22Rv1 (cell line): Measurements from ENCODE around the gene NRIP3.

Experiments used
- H3K27ac ChIP-seq: fragments of 450-650 bp; 2 replicates; pipeline ENCODE4 v1.5.1; 2017
- ZFX ChIP-seq: fragments of 450-650 bp; IDR thresholded peaks from 2 replicates; pipeline ENCODE4 v1.6.1; 2017; ENCODE audit warnings: antibody characterized with exemption, borderline replicate concordance
- TF ChIP-seq, protein P1 (sequence below): fragments of 450-650 bp; IDR thresholded peaks from 2 replicates; pipeline ENCODE4 v1.5.1; 2017; ENCODE audit warnings: mild to moderate bottlenecking

The NRIP3 gene

DNA sequence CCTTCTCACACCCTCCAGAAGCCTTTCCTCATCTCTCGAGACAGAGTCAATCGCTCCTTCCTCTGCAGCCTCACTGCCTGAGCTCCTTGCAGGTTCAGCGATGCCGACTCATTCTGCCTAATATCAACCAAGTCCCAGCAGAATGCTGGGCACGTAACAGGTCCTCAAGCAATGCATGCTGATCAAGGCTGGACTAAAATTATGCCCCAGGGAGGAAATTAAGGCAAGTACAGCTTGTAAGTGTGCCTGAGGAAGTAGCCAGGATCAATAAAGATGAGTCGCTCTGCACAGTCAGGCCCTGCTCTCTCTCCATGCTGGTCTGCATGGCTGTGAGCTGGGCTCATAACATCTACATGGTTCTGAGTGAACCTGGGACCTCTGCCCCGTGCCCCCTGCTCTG, 25.6 kb upstream of the NRIP3 start:
- no peak for TF ChIP-seq ZFX
- TF ChIP-seq, protein P1, sequence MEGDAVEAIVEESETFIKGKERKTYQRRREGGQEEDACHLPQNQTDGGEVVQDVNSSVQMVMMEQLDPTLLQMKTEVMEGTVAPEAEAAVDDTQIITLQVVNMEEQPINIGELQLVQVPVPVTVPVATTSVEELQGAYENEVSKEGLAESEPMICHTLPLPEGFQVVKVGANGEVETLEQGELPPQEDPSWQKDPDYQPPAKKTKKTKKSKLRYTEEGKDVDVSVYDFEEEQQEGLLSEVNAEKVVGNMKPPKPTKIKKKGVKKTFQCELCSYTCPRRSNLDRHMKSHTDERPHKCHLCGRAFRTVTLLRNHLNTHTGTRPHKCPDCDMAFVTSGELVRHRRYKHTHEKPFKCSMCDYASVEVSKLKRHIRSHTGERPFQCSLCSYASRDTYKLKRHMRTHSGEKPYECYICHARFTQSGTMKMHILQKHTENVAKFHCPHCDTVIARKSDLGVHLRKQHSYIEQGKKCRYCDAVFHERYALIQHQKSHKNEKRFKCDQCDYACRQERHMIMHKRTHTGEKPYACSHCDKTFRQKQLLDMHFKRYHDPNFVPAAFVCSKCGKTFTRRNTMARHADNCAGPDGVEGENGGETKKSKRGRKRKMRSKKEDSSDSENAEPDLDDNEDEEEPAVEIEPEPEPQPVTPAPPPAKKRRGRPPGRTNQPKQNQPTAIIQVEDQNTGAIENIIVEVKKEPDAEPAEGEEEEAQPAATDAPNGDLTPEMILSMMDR = no peak

DNA sequence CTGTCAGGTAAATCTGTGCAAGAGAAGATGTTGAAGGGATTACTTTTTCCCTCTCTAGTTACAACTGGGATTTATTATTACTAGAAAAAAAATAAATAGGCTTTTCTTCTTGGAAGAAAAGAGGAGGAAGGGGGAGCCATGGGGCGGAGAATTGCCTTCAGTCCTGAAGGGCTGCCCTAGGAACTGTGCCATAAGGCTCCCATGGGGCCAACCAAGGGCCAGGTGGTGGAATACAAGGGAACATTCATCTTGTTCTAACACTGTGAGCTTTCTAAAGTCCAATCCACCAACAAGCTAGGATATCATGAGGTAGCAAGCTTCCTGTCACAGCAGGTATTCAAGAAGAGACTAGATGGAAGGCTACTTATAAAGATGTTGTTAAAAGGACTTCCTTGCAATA, 24.8 kb upstream of the NRIP3 start:
- no peak for TF ChIP-seq ZFX
- TF ChIP-seq, protein P1 = no peak

More for the DNA sequence above, 25.6 kb upstream of the NRIP3 start:
- H3K27ac ChIP-seq = no peak overlapping the region

DNA sequence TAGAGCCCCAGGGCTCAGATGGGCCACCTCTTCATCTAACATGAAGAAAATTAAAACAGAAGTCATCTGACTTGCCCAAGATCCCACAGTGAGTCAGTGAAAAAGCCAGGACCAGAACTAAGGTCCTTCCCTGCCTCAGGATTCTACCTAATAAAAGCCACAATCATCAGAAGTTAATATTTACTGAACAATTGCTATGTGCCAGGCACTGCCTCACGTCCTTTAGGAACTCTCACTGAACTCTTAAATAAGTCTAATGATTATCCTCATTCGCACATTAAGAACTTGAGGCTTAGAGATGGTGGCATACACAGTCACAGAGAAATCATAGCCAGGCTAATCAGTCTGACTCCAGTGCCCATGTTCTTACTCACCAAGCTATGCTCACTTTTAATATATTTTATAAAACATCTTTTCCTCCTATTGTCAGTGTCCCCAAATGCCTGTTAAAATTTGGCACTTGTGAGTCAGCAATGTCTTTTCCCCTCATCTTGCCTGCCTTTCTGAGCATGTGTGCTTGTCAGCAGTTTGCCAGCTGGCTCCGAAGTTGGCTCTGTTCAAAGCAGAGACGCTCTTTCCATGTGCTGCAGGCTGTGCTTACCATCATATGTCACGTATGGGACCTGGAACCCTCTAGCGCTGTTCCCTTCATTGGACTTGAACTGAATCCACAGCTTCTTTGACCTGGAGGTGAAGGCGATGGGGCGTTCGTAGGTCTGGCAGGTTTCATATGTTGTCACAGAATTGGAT, 21.5 kb upstream of the NRIP3 start:
- TF ChIP-seq, protein P1 = no peak
- no peak for TF ChIP-seq ZFX
- no peak overlapping the region for H3K27ac ChIP-seq

More for the DNA sequence above, 24.8 kb upstream of the NRIP3 start:
- H3K27ac ChIP-seq = no peak overlapping the region

DNA sequence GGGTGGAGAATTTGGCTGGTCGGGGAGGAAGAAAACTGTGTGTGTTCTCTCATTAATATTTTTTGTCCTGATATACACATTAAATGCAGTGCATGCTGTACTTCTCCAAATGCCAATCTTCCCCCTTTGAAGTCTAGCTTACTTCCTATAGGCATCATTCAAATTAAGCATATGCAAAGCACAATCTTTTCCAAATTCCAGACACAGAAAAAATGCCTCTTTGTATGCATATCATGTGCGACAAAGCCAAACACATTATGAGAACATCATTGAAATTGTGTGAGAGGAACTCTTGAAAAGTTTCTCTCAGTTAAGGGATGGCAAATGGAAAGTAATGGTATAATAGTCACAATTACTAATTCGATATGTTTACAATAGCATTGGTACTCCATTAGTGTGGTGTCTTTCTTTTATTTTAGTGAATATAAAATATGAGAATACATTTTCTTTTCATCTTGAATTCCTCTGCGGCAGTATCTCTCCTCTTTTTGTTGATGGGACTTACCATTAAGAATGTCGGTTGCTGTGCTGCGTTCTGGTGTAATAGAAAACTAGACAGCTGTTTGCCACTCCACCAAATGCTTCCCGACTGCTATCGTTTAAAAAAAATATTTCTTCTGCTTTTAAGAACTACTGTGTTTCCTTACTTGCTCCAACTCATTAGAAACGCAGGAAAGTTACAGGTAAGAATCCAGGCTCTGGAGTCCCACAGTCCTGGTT, 19.3 kb upstream of the NRIP3 start:
- TF ChIP-seq ZFX = no peak
- TF ChIP-seq, protein P1 = no peak
- no peak overlapping the region for H3K27ac ChIP-seq

DNA sequence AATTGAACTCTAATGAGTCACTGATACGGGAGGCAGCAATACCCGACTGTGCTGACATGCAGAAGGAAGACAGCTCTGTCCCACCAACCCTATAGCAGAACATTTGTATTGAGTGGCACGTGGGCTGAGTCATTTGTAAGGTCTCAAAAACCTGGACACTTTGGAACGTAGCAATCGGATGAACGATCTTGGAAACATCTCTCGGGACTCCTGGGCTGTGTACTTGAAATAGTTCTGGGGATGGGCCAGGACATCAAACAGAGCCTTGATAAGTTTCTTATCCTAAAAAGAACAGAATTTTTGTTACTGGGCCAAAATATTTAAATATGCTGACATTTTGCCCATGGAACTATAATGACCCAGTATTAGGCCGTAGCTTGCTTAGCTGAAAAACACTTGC, 17.1 kb upstream of the NRIP3 start:
- H3K27ac ChIP-seq = no peak overlapping the region
- TF ChIP-seq, protein P1 = no peak
- no peak for TF ChIP-seq ZFX

DNA sequence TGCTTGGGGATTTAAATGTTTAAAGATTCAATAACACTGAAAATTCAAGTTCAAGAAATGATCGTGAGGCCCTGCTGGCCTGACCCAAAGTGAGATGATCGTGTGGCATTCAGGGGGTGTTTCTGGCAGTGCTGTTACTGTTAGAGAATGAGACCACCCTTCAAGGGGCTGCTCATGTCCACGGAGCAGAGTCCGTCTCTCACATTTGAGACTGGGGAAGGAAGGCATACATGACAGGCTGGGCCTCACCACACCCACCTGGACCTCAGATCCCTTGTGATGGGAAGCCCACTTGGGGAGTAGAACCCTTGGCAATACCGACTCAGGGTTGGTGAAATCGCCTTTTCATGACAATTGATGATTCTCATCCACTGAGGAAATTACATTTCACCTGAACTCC, 16.1 kb upstream of the NRIP3 start:
- H3K27ac ChIP-seq = no peak overlapping the region
- TF ChIP-seq, protein P1 = no peak
- TF ChIP-seq ZFX = no peak

DNA sequence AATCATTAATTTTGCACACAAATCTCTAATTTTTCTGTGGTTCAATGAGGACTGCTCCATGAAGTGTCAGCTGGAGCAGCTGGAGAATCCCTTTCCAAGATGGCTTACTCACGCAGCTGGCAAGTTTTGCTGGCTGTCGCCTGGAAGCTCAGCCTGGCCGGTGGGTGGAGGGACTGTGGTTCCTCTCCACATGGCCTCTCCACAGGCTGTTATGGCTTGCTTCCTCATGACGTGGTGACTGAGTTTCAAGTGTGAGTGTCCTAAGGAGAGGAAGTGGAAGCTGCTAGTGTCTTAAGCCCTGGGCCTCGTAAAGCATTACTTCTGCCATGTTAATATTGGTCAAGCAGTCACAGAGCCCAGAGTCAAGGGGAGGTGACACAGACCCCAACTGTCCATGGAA, 14.0 kb upstream of the NRIP3 start:
- TF ChIP-seq ZFX = no peak
- TF ChIP-seq, protein P1 = no peak
- H3K27ac ChIP-seq = no peak overlapping the region
